Measurements from ENCODE around the gene GOLM1.
"Not testable (repeated sequence)": the region's sequence is repeated elsewhere in the genome, so short reads cannot be mapped to it uniquely, and the experiment has no call there.

The GOLM1 gene, protein sequence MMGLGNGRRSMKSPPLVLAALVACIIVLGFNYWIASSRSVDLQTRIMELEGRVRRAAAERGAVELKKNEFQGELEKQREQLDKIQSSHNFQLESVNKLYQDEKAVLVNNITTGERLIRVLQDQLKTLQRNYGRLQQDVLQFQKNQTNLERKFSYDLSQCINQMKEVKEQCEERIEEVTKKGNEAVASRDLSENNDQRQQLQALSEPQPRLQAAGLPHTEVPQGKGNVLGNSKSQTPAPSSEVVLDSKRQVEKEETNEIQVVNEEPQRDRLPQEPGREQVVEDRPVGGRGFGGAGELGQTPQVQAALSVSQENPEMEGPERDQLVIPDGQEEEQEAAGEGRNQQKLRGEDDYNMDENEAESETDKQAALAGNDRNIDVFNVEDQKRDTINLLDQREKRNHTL

DNA sequence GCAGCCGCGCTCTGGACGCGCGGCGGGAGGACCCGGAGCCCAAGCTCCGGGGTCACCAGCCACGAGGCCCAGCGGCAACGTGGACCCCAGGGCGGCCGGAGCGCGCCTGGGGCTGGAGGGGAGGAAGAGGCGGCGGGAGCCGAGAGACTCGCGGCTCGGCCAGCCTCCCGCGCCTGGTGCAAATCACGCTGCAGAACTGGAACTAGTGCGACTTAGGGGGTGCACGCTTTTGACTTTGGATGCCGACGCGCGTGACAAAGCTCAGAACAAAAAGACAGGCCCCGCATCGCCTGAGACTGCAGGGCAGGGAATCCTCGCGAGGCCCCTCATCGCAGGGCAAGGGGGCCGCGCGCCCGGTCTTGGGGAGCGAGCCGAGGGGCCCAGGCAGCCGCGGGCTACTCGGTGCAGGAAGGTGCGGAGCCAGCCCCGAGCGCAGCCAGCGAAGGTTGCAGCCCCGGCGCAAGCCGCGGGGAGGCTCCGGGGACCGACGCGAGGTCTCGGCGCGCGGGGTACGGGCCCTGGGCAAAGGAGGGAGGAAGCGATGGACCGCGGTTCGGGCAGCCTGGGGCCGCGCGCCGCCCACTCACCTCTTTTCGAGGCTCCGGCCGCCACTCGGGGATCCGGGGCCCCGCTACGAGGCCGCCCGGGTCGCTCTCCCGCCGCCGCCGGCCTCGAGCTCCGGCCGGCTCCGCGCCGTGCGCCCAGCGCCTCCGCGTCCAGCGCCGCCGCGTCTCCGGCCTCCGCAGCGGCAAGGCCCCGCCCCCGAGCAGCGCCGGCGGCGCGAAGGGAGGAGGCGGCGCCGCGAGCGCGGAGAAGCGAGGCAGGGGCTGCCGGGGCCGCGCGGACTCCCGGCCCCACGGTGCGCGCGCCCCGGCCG is at the start of gene GOLM1:
GOLM1 (minus strand) TSS at position 735 of the 877 bp plus-strand sequence. CDS start 20,238 bp downstream, outside the sequence.
- DNase-seq (ENCODE audit: low spot score) = peak; percentile 88
- no peak for FAIRE-seq

DNA sequence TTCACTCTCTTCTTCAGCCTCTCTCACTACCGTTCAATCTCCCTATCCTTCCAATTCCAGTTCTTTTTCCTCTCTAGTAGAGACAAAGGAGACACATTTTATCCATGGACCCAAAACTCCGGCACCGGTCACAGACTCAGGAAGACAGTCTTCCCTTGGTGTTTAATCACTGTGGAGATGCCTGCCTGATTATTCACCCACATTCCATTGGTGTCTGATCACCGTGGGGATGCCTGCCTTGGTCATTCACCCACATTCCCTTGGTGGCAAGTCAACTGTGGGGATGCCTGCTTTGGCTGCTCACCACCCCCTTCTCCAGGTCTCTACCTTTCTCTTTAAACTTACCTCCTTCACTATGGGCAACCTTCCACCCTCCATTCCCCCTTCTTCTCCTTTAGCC is 47.3 kb upstream of the GOLM1 start:
- peak; percentile 17 for FAIRE-seq
- DNase-seq (ENCODE audit: low spot score) = not testable (repeated sequence)

DNA sequence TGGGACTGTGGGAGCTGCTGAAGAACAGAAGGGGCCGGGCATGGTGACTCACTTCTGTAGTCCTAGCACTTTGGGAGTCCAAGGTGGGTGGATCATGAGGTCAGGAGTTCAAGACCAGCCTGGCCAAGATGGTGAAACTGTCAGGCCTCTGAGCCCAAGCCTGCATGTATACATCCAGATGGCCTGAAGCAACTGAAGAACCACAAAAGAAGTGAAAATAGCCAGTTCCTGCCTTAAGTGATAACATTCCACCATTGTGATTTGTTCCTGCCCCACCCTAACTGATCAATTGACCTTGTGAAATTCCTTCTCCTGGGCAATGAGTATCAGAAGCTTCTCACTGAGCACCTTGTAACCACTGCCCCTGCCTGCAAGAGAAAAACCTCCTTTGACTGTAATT is 46.6 kb upstream of the GOLM1 start:
- not testable (repeated sequence) for FAIRE-seq; DNase-seq (ENCODE audit: low spot score)

DNA sequence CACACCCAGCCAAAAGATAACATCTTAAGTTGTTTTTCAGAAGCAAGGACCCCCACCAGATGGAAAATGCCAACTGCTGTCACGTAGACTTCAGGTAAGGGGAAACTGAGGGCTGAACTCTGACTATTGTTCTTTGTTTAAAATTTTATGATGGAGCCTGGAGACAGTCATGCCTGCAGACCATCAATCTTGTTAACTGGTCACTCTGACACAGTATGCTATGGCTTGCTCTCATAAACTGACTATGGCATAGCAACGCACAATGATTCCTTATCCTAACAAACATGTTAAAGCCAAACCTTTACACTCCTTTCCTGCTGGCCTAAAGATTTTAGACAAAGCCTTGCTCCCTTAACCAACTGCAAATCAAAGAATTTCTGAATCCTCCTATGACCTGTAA is 43.6 kb upstream of the GOLM1 start:
- DNase-seq (ENCODE audit: low spot score) (no peak), FAIRE-seq (no peak)

DNA sequence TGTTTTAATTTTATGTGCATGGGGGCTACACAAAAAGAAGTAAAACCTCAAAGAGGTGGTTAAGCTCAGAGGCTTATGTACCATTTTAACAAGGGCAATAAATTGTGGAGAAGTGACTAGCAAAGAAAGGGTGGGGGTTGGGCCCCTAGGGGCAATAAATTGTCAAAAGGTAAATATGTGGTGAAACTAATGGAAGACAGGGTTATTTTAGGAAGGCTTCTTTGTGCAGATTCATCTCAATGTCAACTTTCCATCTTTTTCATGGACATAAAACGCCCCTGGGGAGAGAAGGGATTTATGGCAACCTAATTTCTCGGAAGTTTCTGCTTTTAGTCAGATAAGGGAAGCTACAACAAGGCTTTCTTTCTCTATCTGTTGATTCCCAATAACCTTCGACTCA is 42.5 kb upstream of the GOLM1 start:
- FAIRE-seq = no peak
- DNase-seq (ENCODE audit: low spot score) = no peak

DNA sequence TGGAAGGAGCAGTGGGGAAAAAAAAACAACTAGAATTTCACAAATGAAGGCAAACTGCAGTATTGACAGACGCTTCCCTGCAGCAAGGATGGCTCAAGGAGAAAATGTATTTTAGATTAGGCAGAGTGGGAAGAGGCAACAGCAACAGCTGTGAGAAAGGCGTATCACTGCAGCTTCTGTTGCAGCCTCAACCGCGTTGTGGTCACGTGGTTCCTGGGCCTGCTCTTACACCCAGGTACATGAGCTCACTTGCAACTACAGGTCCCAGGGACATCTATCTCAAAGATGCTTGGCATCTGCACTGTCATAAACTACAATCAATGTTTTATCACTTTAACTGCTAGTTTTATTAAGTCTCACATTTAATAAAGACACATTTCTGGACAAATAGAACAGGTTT is 36.0 kb upstream of the GOLM1 start:
- DNase-seq (ENCODE audit: low spot score) (no peak), FAIRE-seq (no peak)

DNA sequence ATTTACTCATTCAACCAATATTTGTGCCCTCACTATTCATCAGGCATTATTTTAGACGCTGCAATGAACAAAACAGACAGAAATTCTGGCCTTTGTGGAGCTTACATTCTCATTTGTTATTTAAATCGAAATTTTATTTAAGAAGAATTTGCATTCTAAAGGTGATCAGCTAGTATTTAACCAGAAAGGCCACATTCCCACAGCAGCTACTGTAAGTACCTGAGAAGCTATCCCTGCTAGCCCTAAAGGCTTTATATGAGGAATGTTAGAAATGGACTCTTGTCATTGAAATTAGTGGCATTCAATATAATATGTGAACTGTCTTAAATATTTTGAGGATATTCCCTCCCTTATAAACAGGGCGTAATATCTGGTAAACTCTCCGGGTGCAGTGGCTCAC is 35.0 kb upstream of the GOLM1 start:
- no peak for FAIRE-seq
- no peak for DNase-seq (ENCODE audit: low spot score)

DNA sequence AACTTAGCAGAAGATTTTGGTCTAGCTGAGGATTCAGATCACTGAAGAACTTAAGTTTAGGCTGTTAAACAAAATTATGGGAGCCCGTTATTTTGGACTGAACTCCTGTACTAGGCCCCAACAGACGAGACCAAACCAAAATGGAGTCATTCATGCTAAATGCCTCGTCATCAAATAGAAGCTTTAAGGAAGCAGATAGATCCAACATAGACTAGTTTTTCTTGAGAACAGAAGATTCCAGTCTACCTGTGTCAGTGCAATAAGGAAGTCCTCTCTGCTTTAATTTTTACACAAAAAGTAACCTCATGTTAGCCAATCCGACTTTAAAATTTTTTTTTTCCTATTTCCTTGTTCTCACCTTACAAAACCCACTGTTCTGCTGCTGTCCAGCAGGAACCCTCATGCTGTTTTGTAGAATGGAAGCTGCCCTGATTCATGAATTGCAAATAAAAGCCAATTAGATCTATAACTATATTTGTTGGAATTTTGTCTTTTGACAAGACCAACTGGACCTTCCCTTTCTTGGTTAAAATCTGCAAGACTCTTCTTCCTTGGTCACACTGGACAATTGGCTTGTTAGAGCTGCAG is 29.0 kb upstream of the GOLM1 start:
- no peak for FAIRE-seq
- DNase-seq (ENCODE audit: low spot score) = no peak

DNA sequence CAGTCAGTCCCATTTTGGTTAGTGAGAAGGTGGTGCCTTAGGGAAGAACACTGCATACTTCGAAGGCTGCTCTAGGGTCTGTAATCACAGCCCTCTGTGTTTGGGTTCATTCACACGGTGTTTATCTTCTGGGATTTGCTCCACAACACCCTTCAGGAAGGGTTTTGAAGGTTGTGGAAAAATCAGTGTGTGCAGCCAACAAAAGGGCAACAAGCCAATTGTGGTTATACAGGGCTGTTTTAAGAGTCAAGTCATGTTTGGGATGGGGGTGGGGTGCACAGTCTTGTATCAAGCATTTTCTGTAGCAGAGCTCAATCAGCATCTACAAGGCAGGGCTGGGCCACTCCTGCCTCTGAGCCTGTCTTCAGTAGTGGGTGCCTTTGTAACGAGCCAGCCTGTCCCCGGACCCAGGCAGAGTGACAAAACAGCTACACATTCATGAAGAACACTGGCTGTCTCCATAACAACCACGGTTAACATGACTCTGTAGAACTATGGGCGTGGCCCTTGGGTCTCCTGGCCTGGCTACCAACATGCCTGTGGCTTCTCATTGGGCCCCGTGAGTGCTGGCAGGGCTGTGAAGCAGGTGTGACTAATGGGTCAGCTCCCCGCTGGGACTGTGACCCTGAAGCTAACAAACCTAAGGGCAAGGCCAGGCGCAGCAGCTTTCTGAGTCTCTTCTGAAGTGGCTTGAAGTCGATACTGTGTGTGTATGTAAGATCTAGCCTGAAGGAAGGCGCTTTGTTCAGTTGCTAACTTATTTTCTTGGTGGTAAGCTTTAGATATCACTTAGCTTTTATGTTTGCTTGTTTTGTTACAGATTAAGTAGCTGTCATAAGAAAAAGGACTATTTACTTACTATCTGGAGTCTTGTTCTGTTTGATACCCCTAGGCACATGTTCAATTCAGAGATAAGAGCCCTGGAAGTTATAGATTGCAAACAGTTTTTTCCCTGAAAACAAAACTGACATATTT is 27.9 kb upstream of the GOLM1 start:
- peak; percentile 95 for DNase-seq (ENCODE audit: low spot score)
- peak; percentile 81 for FAIRE-seq

DNA sequence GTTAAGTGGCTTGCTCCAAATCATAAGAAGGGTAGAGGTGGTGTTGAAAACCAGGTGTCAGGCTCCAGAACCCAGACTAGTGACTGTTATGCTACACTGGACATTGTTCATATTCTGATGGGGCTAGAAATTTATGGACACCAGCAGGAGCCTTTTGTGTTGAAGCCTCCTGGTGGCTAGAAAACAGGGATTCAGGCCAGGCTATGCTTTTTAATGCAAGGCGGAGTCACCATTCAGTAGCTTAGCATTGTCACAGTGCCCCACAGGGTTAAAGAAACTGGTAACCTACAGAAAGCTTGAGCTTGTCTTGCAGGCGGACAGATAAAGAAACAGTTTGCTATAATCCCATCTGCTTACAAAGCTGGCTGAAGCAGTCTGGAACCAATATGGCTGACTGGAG is 23.0 kb upstream of the GOLM1 start:
- DNase-seq (ENCODE audit: low spot score) = no peak
- no peak for FAIRE-seq

DNA sequence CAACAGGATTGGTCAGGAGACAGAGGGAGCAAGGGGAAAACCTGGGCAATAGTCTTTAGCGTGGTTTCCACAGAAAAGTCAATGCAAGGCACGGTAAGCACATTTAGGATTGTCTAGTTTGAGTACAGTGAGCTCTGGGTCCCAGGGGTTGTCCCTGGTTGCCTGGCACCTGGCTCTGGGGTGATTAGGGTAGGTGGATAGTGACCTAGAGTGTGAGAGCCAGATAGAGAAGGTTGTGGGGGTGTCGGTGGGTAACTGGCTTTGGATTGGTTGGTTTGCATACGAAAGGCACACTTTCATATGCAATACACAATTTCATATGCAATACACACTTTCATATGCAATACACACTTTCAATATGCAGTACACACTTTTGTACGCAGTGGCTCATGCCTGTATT is 20.1 kb upstream of the GOLM1 start:
- no peak for FAIRE-seq

DNA sequence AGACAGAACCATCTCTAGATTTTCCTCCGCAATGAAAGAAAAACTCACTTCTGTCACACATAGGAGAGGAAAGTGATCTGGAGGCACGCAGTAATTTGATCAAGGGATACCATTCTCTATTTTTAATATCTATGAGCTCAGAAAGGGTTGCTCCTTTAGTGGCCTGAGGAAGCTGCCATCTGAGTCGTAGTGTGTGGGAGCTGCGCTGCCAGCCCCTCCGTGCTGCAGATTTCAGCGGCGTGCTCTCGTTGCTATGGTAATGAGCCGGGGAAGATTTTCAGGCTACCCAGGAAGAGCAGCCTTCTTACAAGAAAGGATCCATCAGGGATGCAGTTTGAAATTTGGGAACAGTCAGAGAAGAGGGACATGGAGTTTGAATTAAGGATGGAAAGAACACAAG is 17.1 kb upstream of the GOLM1 start:
- no peak for FAIRE-seq
- DNase-seq (ENCODE audit: low spot score) = no peak

More for the DNA sequence above, 20.1 kb upstream of the GOLM1 start:
- DNase-seq (ENCODE audit: low spot score) = no peak

DNA sequence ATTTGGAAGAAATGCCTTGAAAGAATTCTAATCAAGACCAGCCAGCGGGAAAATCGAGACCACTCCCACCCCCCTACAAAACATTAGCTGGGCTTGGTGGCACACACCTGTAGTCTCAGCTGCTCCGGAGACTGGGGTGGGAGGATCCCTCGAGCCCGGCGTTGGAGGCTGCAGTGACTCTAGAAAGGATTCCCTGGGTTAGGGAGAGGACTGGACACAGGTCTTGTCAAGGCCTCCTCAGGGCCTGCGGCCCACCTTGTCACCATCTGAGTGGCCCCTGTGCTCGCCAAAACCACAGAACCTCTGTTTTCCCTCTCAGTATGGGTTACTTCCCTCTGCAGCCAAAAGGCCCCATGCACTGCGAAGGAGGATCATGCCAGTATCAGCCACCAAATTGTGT is 16.5 kb upstream of the GOLM1 start:
- FAIRE-seq (no peak), DNase-seq (ENCODE audit: low spot score) (no peak)

DNA sequence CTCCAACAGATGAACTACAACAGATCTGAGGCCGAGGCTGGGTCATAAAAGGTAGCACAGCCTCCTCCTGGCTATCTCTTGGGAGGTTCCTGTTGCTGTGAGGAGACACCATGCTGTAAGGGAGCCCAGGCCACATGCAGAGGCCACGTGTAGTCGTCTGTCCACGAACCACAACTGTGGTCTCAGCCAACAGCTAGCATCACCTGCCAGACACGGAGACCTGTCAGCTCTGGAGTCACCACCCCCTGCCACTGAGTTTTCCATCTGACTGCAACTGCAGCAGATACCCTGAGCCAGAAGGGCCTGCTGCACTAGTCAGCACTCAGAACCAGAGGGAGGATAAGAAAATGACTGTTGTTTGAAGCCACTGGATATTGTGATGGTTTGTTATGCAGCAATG is 12.7 kb upstream of the GOLM1 start:
- DNase-seq (ENCODE audit: low spot score) (no peak), FAIRE-seq (no peak)

DNA sequence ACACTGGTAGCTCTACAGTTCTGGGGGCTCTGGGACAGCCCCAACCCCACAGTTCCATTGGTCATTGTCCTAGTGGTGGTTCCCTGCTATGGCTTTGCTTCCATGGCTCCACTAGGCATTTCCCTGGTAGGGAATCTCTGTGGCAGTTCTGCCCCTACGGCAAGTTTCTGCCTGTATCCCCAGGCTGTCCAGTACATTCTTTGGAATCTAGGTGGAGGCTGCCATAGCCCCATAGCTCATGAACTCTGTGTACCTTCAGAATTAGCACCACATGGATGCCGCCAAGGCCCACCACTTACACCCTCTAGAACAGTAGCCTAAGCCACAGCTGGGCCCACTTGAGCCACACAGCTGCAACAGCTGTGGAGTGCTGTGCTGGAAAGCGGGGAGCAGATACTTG is 3.3 kb upstream of the GOLM1 start:
- FAIRE-seq = no peak
- DNase-seq (ENCODE audit: low spot score) = no peak

DNA sequence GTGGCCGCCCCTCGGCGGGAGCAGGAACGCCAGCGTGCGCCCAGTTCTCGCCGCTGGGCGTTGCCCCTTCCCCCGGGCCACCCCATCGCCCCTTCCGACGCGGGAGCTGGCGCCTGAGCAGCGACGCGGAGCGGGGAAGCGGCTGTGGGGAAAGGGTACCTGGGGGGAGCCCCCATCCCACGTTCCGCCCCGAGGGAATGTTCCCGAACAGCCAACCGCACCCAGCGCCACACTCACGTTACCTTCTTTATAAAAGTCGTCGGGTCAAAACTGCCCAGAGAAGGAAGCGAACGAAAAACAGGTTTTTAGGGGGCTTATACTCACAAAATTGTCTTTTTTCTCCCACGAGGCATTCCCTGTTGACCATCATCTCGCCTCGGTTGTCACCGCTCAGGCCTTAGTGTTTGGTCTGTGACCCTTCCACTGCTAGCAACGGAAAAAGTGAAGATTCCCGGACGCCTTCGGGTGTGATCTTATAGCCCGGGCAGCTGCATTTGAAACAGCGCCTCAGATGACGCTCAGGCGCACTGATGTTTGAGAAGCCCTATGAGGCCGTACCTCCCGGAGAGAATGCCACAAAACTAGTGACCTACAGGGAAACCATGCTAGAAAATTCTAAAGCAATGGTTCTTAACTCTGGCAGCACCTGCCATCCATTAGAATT is 475 bp upstream of the GOLM1 start:
- DNase-seq (ENCODE audit: low spot score) (no peak), FAIRE-seq (peak; percentile 71)

DNA sequence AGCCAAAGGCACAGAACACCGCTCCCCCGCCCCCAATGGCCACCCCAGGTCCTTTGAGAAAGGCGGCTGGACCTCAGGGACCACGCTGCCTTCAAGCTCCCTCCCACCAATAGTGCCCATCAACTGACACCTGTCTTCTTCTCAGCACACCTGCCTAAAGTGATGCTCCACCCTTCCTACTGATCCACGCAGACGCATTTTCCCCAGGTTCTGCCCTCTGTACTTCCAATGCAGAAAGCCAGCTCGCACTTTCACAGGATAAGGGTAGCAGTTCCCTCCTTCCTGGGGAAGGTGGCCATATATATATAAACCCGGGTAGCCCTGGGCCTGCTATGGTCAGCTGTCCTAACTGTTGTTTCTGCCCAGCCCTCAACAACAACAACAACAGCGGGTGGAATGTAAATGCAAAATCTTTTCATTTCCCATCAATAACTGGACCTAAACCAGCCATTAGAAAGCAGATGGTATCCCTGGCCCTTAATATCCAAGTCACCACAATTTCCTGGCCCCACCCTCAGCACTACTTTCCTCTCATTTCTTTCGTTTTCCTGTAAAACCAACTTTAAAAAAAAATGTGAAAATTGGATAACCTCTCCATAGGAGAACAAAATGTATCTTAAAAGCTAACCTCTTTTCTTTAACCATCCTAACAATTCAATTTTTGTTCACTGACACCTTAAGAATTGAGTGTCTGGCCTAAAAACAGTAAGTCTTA is 1.7 kb downstream of the GOLM1 start:
- no peak for FAIRE-seq
- DNase-seq (ENCODE audit: low spot score) = no peak

DNA sequence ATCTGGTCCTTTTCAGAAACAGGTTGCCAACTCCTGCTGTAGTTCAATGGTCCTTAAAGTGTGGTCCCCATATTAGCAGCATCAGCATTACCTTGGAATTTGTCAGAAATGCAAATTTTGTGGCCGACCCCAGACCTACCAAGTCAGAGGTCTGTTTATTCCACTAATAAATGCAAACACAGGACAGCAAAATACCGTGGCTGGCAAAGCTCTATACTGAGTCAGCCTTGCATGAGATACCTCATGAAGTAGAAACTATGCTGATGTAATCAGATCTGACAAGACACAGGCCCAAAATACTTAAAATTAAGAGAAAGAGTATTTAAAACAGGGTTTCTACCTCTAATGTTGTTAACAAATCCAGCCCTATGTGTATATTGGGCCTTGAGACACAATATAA is 3.0 kb downstream of the GOLM1 start:
- DNase-seq (ENCODE audit: low spot score) = no peak
- FAIRE-seq = no peak

DNA sequence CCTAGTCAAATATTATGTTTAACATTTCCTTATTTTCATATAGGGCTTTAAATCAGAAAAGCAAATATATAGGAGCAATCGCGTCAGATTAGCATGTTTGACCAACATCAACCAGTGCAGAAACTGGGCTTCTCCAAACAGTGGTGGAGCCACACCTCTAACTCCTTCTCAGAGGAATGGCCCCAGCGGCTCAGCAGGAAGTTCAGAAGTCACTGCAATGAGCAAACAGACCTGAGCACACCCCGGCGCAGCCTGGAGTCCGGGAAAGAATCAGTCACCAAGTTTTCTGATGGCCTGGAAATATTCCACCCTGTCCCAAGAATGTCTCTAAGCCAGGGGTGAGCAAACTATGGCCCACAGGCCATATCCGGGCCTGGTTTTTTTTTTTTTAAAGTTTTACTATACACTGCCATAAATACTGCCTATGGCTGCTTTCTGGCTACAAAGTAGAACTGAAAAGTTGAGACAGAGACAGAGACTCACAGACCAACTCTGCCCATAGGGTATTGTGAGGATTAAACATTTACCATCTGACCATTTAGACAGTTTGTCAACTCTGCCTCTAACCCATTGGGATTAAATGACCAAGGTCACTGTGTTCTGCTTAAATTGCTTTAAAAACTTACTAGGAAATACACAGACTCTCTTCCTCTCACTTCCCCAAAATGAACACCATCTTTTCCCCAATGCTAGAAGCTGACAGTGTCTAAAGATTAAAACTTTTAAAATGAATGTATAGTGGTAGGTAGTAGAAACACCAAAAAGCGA is 5.4 kb downstream of the GOLM1 start:
- no peak for DNase-seq (ENCODE audit: low spot score)
- FAIRE-seq = no peak
